ENCODE measurements around the gene POMZP3.
"Not testable (repeated sequence)": the region's sequence is repeated elsewhere in the genome, so short reads cannot be mapped to it uniquely, and the experiment has no call there.

GRCh38 chr7:76612232-76612631 lies 14.8 kb downstream of the POMZP3 start:
- TF ChIP-seq CTCF (IDR thresholded peaks at IDR 0.05; ENCODE audit: low read depth, low read length); EZH2phosphoT487 (IDR thresholded peaks at IDR 0.05; ENCODE audit: low read depth): not testable (repeated sequence)

Measured in OCI-LY3 (cell line).